ENCODE results near the gene CST7. TPM values are rescaled to one million over a fixed set of nuclear protein-coding genes. Genes with fewer than 3 reads are reported as not detected.
"Not testable (repeated sequence)": the region's sequence is repeated elsewhere in the genome, so short reads cannot be mapped to it uniquely, and the experiment has no call there.

CST7 gene
- total RNA-seq, 1 donor from 2014 or later = not detected

GRCh38 chr20:24929867-24930723 is 19.0 kb upstream of the CST7 start:
- not testable (repeated sequence) for DNase-seq (ENCODE audit: low read depth, low spot score)

- DNase-seq (ENCODE audit: low read depth, low spot score) = not testable (repeated sequence)
These were observed 18.1 kb upstream of the CST7 start for GRCh38 chr20:24930724-24931688.

DNA sequence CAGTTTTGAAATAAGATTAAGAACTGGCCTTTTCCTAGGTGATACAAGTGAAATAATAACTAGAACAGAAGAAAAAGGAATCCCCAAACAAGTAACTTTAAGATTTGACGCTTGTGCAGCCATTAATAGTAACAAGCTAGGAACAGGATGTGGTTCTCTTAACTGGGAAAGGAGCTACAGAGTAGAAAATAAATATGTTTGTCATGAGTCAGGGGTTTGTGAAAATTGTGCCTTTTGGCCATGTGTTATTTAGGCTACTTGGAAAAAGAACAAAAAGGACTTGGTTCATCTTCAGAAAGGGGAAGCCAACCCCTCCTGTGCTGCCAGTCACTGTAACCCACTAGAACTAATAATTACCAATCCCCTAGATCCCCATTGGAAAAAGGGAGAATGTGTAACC is 17.2 kb upstream of the CST7 start:
- DNase-seq (ENCODE audit: low read depth, low spot score) = not testable (repeated sequence)

GRCh38 chr20:24933266-24933908 is 15.7 kb upstream of the CST7 start:
- DNase-seq (ENCODE audit: low read depth, low spot score) = no peak

GRCh38 chr20:24934101-24934661 is 14.9 kb upstream of the CST7 start:
- DNase-seq (ENCODE audit: low read depth, low spot score) = no peak

- DNase-seq (ENCODE audit: low read depth, low spot score) = no peak
These were observed 14.4 kb upstream of the CST7 start for GRCh38 chr20:24934716-24935115.

GRCh38 chr20:24935140-24935539 is 13.9 kb upstream of the CST7 start:
- DNase-seq (ENCODE audit: low read depth, low spot score) = no peak

- no peak for DNase-seq (ENCODE audit: low read depth, low spot score)
These were observed 13.1 kb upstream of the CST7 start for GRCh38 chr20:24935766-24936525.

- DNase-seq (ENCODE audit: low read depth, low spot score) = no peak
These were observed 12.3 kb upstream of the CST7 start for GRCh38 chr20:24936526-24937407.

DNA sequence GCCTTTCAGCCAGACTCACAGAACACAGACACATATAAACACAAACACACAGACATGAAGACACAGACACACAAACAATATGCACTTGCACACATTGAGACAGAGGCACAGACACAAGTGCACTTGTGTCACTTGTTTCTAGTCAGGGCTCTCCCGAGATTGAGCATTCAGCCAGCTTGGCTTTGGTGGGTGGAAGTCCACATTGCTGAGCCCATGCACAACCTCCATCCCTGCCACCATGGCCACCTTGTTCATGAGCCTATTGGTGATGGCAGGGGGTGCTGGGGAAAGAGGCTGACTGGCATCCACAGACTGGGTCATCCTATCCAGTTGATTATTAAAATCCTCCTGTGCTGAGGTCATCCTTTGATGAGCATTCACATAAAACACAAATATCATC is 11.5 kb upstream of the CST7 start:
- DNase-seq (ENCODE audit: low read depth, low spot score) = no peak

GRCh38 chr20:24938498-24938897 is 10.6 kb upstream of the CST7 start:
- no peak for DNase-seq (ENCODE audit: low read depth, low spot score)

DNA sequence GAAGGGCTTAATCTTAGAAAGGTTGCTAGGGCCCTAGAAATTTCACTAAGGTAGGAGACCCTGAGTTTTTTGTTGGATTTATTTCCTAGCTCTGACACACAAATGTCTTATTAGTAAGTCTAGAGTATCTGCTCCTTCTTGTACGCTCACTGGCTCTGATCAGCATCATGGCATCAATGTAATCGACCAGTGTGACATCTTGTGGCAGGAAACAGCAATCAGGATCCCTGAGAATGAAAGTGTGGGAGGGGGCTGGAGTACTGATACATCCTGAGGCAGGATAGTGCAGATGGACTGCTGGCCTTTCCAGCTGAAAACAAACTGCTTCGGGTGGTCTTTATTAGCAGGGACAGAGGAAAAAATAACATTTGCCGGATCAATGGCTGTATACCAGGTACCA is 10.0 kb upstream of the CST7 start:
- DNase-seq (ENCODE audit: low read depth, low spot score) = no peak

GRCh38 chr20:24942679-24943078 is 6.4 kb upstream of the CST7 start:
- DNase-seq (ENCODE audit: low read depth, low spot score) = no peak

DNA sequence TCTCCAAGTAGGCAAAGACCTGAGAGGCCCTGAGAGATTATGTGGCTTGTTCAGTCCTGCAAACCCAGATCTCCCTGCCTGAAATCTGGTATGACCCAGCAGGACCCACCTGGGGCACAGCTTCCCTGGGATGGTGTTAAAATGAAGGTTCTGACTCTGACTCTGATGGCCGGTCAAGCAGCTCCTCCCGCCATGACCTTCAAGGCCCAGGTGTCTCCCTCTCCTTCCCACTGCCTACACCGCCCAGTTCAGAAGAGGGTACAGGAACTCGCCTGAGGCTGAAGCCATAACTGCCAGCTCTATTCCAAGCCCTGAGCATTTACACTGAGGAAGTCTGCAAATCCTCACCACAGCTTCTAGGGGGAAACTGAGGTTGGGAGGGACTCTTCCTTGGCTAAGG is 5.9 kb upstream of the CST7 start:
- no peak for DNase-seq (ENCODE audit: low read depth, low spot score)

DNA sequence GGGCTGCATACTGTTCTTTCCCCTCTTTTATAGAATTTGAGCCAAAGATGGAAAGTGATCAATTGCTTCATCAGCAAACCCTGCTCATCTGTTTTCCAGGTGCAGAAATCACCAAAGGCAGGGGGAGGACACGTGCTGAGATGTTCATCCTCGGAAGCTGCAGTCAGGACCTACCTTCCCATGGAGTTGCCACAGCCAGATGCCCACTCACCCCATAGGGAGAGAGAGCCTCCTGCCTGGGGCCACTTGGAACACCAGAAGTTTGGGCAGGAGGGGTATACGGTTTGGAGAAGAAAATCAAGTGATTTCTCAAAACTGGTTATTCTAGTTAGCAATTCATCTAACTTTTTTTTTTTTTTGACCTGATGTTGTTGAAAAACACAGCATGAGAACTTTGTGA is 5.3 kb upstream of the CST7 start:
- no peak for DNase-seq (ENCODE audit: low read depth, low spot score)

- not testable (repeated sequence) for DNase-seq (ENCODE audit: low read depth, low spot score)
These were observed 2.7 kb upstream of the CST7 start for GRCh38 chr20:24946376-24946775.

- DNase-seq (ENCODE audit: low read depth, low spot score) = not testable (repeated sequence)
These were observed 602 bp upstream of the CST7 start for GRCh38 chr20:24948396-24948938.

DNA sequence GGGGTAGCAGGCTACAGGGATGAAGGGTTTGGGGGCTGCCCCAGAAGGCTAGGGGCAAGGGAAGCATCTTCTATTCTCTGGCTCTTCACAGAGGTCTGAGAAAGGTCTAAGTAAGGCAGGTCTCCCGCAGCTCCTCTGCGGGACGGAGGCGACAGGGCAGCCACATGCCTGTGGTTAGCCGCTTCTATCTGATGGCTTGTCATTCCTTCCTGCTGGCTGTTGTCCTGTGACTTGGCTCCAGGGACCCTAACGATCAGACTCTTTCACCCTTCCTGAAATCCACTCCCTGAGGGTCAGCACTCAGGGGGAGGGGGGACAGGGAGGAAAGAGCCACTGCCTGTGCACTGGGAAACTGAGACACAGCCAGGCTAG is 673 bp downstream of the CST7 start:
- DNase-seq (ENCODE audit: low read depth, low spot score) = no peak

DNA sequence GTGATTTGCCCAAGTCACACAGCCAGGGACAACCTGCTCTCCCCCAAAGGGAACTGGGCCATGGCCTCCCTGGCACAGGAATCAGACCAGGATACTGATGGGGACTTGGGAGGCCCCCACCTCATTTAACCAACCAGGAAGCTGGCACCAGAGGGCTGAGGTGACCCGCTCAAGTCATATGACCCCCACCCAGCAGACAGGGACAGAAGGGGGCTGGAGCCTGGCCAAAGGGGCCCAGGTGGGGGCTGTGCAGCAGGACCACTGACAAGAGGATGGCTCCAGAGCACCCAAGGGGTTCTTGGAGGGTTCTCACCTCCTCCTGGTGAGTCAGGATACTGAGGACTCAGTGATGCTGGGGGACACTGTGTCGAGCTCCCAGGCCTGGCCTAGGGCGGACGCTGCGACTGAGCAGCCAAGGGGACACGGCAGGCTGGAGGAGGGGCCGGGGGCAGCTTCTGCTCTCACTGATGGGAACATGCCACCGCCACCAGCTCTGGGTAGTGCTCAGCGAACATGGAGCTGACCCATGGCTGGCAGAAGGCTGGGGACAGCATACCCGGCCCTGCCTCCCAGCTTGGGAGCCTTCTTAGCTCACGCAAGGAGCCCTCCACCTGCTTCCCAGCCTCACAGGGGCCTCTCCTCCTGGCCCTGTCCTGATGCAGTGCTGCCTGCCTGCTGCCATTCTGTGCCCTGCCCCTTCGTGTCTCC is 1.2 kb downstream of the CST7 start:
- DNase-seq (ENCODE audit: low read depth, low spot score) = no peak

All from pulmonary artery endothelial cell (primary cell).